OCI-LY7 (cell line): ENCODE data around the gene NACC1. TPM values are rescaled to one million over a fixed set of nuclear protein-coding genes. Genes with fewer than 3 reads are reported as not detected.

Experiments used
- BruUV-seq: library from RNA; stranded (reverse); fragments of 400-500 nt; replicated peaks from 2 replicates; lab custom pipeline; 2021; lab: Mats Ljungman, UMichigan
- CTCF ChIA-PET: fragments of 300-600 bp; sonication (Branson Sonifier 250); formaldehyde crosslinking; loops from one replicate; lab custom pipeline; 2022; ENCODE audit warnings: antibody characterized with exemption; ENCODE audit not compliant: unreplicated experiment; lab: Charles Lee
- POLR2A ChIA-PET: fragments of 300-600 bp; sonication (Branson Sonifier 250); formaldehyde crosslinking; loops from one replicate; lab custom pipeline; 2022; ENCODE audit warnings: antibody characterized with exemption; lab: Charles Lee
- DNase-seq: peaks from one replicate; pipeline ENCODE4 v3.0.0-alpha.2; 2015; ENCODE audit warnings: low spot score
- H2AFZ ChIP-seq: fragments of 200-600 bp; sonication (generic), shearing (Covaris generic); 2 replicates; pipeline ENCODE4 v1.6.1; 2014; ENCODE audit warnings: mild to moderate bottlenecking, antibody characterized with exemption, low read length, moderate library complexity
- H3K27ac ChIP-seq: fragments of 200-600 bp; sonication (generic); 2 replicates; pipeline ENCODE4 v1.5.1; 2014; ENCODE audit warnings: mixed run types, low read depth, mild to moderate bottlenecking, moderate library complexity, low read length, inconsistent platforms; ENCODE audit not compliant: poor library complexity, severe bottlenecking
- H3K36me3 ChIP-seq: fragments of 200-600 bp; sonication (generic); 2 replicates; pipeline ENCODE4 v1.6.1; 2014; ENCODE audit warnings: mild to moderate bottlenecking, antibody characterized with exemption, low read length, moderate library complexity, mixed read lengths; ENCODE audit not compliant: insufficient read depth
- H3K4me1 ChIP-seq: fragments of 200-600 bp; sonication (generic); 2 replicates; pipeline ENCODE4 v1.5.1; 2014; ENCODE audit warnings: mild to moderate bottlenecking, low read length; ENCODE audit not compliant: insufficient read depth, poor library complexity, severe bottlenecking
- H3K4me2 ChIP-seq: fragments of 200-600 bp; sonication (generic); 2 replicates; pipeline ENCODE4 v1.6.1; 2014; ENCODE audit warnings: mild to moderate bottlenecking, low read length
- H3K4me3 ChIP-seq: fragments of 200-600 bp; sonication (generic); 2 replicates; pipeline ENCODE4 v1.5.1; 2014; ENCODE audit warnings: mild to moderate bottlenecking, low read depth, low read length; ENCODE audit not compliant: poor library complexity, severe bottlenecking
- H3K79me2 ChIP-seq: fragments of 200-600 bp; sonication (generic); 2 replicates; pipeline ENCODE4 v1.6.1; 2016; ENCODE audit warnings: low read depth, mild to moderate bottlenecking, low read length, moderate library complexity, mixed read lengths; ENCODE audit not compliant: insufficient read depth
- H3K9me2 ChIP-seq: fragments of 200-600 bp; sonication (generic); 2 replicates; pipeline ENCODE4 v1.6.1; 2016; ENCODE audit warnings: mild to moderate bottlenecking, low read length, mixed read lengths; ENCODE audit not compliant: insufficient read depth
- H3K9me3 ChIP-seq: fragments of 200-600 bp; sonication (generic); 2 replicates; pipeline ENCODE4 v1.6.1; 2014; ENCODE audit warnings: mild to moderate bottlenecking, mixed run types, low read length, mixed read lengths
- H4K20me1 ChIP-seq: fragments of 200-600 bp; sonication (generic); 2 replicates; pipeline ENCODE4 v1.6.1; 2014; ENCODE audit warnings: mild to moderate bottlenecking, antibody characterized with exemption, low read length, moderate library complexity, mixed read lengths; ENCODE audit not compliant: insufficient read depth
- EZH2phosphoT487 ChIP-seq: fragments of 200-600 bp; sonication (generic); IDR thresholded peaks from 2 replicates; pipeline ENCODE4 v1.6.1; 2018; ENCODE audit warnings: low read depth, borderline replicate concordance, mild to moderate bottlenecking, mixed run types, antibody characterized with exemption, low read length, moderate library complexity, mixed read lengths
- intact Hi-C: fragments of 100-400 bp; cut with micrococcal nuclease; formaldehyde crosslinking; loops from one replicate; pipeline ENCODE4 v1.10.0; 2022; ENCODE audit not compliant: unreplicated experiment
- total RNA-seq, 2 experiments: library from RNA; depleted of rRNA in 1 of 2; stranded (reverse); fragments of >200 nt in 1 of 2; shearing (Covaris generic) in 1 of 2; gene quantifications; 2 replicates each; pipeline ENCODE4 v1.2.3, GENCODE V29; 2014 to 2022
- TF ChIP-seq, protein P1 (sequence below): fragments of 200-600 bp; sonication (generic); conservative IDR thresholded peaks from 2 replicates; pipeline ENCODE4 v1.5.1; 2014; ENCODE audit warnings: mild to moderate bottlenecking, antibody characterized with exemption, low read length, moderate library complexity, mixed read lengths

The NACC1 gene
- total RNA-seq, 2 experiments from 2014 or later = 52.9 to 56.3 TPM

DNA sequence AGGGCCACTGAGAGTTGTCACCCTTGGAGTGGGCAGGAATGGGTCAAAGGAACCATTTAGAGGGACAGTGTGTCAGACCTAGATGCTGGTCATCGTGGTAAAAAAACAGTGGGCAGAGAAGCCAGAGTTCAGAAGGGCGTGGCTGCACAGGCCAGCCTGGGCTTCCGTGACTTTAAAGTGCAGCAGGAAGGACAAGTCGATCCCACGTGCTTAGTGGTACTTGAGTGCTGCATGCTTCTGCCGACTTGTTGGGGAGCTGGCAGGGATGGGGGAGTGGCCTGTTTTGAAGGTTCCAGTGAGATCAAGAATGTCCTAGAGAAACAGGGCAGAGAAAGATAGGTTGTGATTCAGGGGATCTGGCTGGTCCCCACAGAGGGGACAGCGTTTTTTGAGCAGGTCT lies 32.4 kb upstream of the NACC1 start:
- intact Hi-C loops = no loop called here
- Histone ChIP-seq H3K9me2 (no peaks in the 10 kb centered on the region), H2AFZ (no peak overlapping the region), H3K4me3 (no peak overlapping the region), H3K4me2 (no peak overlapping the region), H3K9me3 (no peaks in the 10 kb centered on the region), H4K20me1 (no peaks in the 10 kb centered on the region), H3K4me1 (no peaks in the 10 kb centered on the region), H3K27ac (no peak overlapping the region), H3K36me3 (no peaks in the 10 kb centered on the region), H3K79me2 (no peaks in the 10 kb centered on the region)
- CTCF ChIA-PET = no interaction called here
- BruUV-seq = no TSS peak
- no peak for DNase-seq
- TF ChIP-seq, protein P1, sequence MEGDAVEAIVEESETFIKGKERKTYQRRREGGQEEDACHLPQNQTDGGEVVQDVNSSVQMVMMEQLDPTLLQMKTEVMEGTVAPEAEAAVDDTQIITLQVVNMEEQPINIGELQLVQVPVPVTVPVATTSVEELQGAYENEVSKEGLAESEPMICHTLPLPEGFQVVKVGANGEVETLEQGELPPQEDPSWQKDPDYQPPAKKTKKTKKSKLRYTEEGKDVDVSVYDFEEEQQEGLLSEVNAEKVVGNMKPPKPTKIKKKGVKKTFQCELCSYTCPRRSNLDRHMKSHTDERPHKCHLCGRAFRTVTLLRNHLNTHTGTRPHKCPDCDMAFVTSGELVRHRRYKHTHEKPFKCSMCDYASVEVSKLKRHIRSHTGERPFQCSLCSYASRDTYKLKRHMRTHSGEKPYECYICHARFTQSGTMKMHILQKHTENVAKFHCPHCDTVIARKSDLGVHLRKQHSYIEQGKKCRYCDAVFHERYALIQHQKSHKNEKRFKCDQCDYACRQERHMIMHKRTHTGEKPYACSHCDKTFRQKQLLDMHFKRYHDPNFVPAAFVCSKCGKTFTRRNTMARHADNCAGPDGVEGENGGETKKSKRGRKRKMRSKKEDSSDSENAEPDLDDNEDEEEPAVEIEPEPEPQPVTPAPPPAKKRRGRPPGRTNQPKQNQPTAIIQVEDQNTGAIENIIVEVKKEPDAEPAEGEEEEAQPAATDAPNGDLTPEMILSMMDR = no peak
- POLR2A ChIA-PET = interaction anchor here (0.6 kb wide), 1 partner anchor 62 kb away, joined by 7 read pairs; no protein-coding TSS in a partner anchor

DNA sequence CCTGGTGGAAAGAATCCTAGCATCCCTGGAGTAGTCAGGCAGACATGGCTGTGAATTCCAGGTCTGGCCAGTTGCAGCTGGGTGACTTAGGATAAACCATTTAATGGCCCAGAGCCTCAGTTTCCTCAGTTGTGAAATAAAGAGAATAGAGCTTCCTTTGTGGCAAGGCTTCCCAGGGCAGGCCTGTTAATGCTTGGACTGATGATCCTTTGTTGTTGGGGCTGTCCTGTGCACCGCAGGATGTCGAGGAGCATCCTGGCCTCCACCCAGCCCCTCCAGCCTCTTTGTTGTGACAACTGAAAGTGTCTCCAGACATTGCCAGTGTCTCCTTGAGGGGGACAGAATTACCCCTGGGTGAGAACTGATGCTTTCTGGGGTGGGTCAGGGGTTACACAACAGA lies 31.7 kb upstream of the NACC1 start:
- Histone ChIP-seq H3K4me1 (no peaks in the 10 kb centered on the region), H3K9me3 (no peaks in the 10 kb centered on the region), H2AFZ (no peak overlapping the region), H3K79me2 (no peaks in the 10 kb centered on the region), H3K4me3 (no peak overlapping the region), H3K36me3 (no peaks in the 10 kb centered on the region), H4K20me1 (no peaks in the 10 kb centered on the region), H3K4me2 (no peak overlapping the region), H3K27ac (no peak overlapping the region), H3K9me2 (no peaks in the 10 kb centered on the region)
- no peak for DNase-seq
- CTCF ChIA-PET = no interaction called here
- no TSS peak for BruUV-seq
- intact Hi-C loops = no loop called here
- POLR2A ChIA-PET = no interaction called here
- no peak for TF ChIP-seq EZH2phosphoT487
- TF ChIP-seq, protein P1 = no peak

GRCh38 chr19:13087295-13087694 lies 30.8 kb upstream of the NACC1 start:
- DNase-seq = no peak
- intact Hi-C loops = no loop called here
- Histone ChIP-seq H3K36me3 (no peaks in the 10 kb centered on the region), H3K4me3 (no peak overlapping the region), H3K9me3 (no peaks in the 10 kb centered on the region), H4K20me1 (no peaks in the 10 kb centered on the region), H3K4me1 (no peaks in the 10 kb centered on the region), H3K79me2 (no peaks in the 10 kb centered on the region), H3K4me2 (no peak overlapping the region), H3K27ac (no peak overlapping the region), H2AFZ (no peak overlapping the region), H3K9me2 (no peaks in the 10 kb centered on the region)
- BruUV-seq = no TSS peak
- TF ChIP-seq, protein P1 = no peak
- no peak for TF ChIP-seq EZH2phosphoT487
- CTCF ChIA-PET = interaction anchor here (0.6 kb wide), 1 partner anchor 18 kb away, joined by 3 read pairs; no protein-coding TSS in a partner anchor
- POLR2A ChIA-PET = no interaction called here
